Measurements from ENCODE around the gene TTLL7. TPM values are rescaled to one million over a fixed set of nuclear protein-coding genes. Genes with fewer than 3 reads are reported as not detected.
"Not testable (repeated sequence)": the region's sequence is repeated elsewhere in the genome, so short reads cannot be mapped to it uniquely, and the experiment has no call there.

TTLL7 gene
- total RNA-seq, 2 experiments from 2014 or later: 2.9 to 5.3 TPM

- H3K9me3 Mint-ChIP-seq (ENCODE audit: low read depth); H3K4me3 Mint-ChIP-seq; DNase-seq; CTCF ChIA-PET; H3K4me1 Mint-ChIP-seq; H3K27me3 Mint-ChIP-seq; H3K36me3 Mint-ChIP-seq; H3K27ac Mint-ChIP-seq; ATAC-seq: not testable (repeated sequence)
These were observed 15.0 kb downstream of the TTLL7 start for GRCh38 chr1:83983918-83984317.

GRCh38 chr1:83978056-83978455 lies 20.9 kb downstream of the TTLL7 start:
- H3K4me3 Mint-ChIP-seq: no peak overlapping the region
- peaks cover 2% of the 10 kb centered on the region for H3K9me3 Mint-ChIP-seq (ENCODE audit: low read depth)
- H3K4me1 Mint-ChIP-seq: no peaks in the 10 kb centered on the region
- no peaks in the 10 kb centered on the region for H3K36me3 Mint-ChIP-seq
- CTCF ChIA-PET: no interaction called here
- no peak overlapping the region for H3K27ac Mint-ChIP-seq
- peaks cover 3% of the 10 kb centered on the region for H3K27me3 Mint-ChIP-seq
- no peak for ATAC-seq
- no peak for DNase-seq

- DNase-seq (no peak), ATAC-seq (no peak)
- CTCF ChIA-PET: no interaction called here
- Mint-ChIP-seq H3K4me3 (no peak overlapping the region), H3K36me3 (no peaks in the 10 kb centered on the region), H3K27ac (no peak overlapping the region), H3K9me3 (ENCODE audit: low read depth) (peaks cover 2% of the 10 kb centered on the region), H3K27me3 (peaks cover 5% of the 10 kb centered on the region), H3K4me1 (no peaks in the 10 kb centered on the region)
These were observed 22.0 kb downstream of the TTLL7 start for GRCh38 chr1:83976920-83977319.

- Mint-ChIP-seq H3K9me3 (ENCODE audit: low read depth) (peaks cover 2% of the 10 kb centered on the region), H3K4me3 (no peak overlapping the region), H3K27me3 (peaks cover 10% of the 10 kb centered on the region), H3K27ac (no peak overlapping the region), H3K36me3 (no peaks in the 10 kb centered on the region), H3K4me1 (no peaks in the 10 kb centered on the region)
- ATAC-seq: no peak
- CTCF ChIA-PET: no interaction called here
- DNase-seq: no peak
These were observed 28.1 kb downstream of the TTLL7 start for GRCh38 chr1:83970802-83971201.

- H3K36me3 Mint-ChIP-seq: no peaks in the 10 kb centered on the region
- no peaks in the 10 kb centered on the region for H3K4me1 Mint-ChIP-seq
- no peak for DNase-seq
- peaks cover 10% of the 10 kb centered on the region for H3K27me3 Mint-ChIP-seq
- H3K9me3 Mint-ChIP-seq (ENCODE audit: low read depth): peaks cover 2% of the 10 kb centered on the region
- ATAC-seq: no peak
- CTCF ChIA-PET: no interaction called here
- H3K4me3 Mint-ChIP-seq: no peak overlapping the region
- no peak overlapping the region for H3K27ac Mint-ChIP-seq
These were observed 28.8 kb downstream of the TTLL7 start for GRCh38 chr1:83970114-83970513.

GRCh38 chr1:83967336-83967735 lies 31.6 kb downstream of the TTLL7 start:
- Mint-ChIP-seq H3K36me3 (no peaks in the 10 kb centered on the region), H3K4me1 (no peaks in the 10 kb centered on the region), H3K27me3 (peaks cover 8% of the 10 kb centered on the region), H3K9me3 (ENCODE audit: low read depth) (no peaks in the 10 kb centered on the region), H3K27ac (no peak overlapping the region), H3K4me3 (no peak overlapping the region)
- CTCF ChIA-PET: interaction anchor here (0.6 kb wide), 1 partner anchor 14 kb away, joined by 3 read pairs; no protein-coding TSS in a partner anchor
- no peak for DNase-seq
- no peak for ATAC-seq

GRCh38 chr1:83964153-83964552 lies 34.8 kb downstream of the TTLL7 start:
- CTCF ChIA-PET: no interaction called here
- Mint-ChIP-seq H3K36me3 (no peaks in the 10 kb centered on the region), H3K27me3 (peaks cover 8% of the 10 kb centered on the region), H3K4me3 (no peak overlapping the region), H3K27ac (no peak overlapping the region), H3K4me1 (no peaks in the 10 kb centered on the region), H3K9me3 (ENCODE audit: low read depth) (no peaks in the 10 kb centered on the region)
- ATAC-seq (no peak), DNase-seq (no peak)

GRCh38 chr1:83961571-83962295 lies 37.2 kb downstream of the TTLL7 start:
- Mint-ChIP-seq H3K27me3 (peaks cover 3% of the 10 kb centered on the region), H3K9me3 (ENCODE audit: low read depth) (no peaks in the 10 kb centered on the region), H3K36me3 (no peaks in the 10 kb centered on the region), H3K27ac (no peak overlapping the region), H3K4me3 (no peak overlapping the region), H3K4me1 (no peaks in the 10 kb centered on the region)
- CTCF ChIA-PET: interaction anchor here (0.5 kb wide), 1 partner anchor 108 kb away, joined by 3 read pairs; no protein-coding TSS in a partner anchor
- DNase-seq: no peak
- ATAC-seq: no peak

GRCh38 chr1:83960669-83961277 lies 38.2 kb downstream of the TTLL7 start:
- Mint-ChIP-seq H3K9me3 (ENCODE audit: low read depth) (no peaks in the 10 kb centered on the region), H3K27ac (no peak overlapping the region), H3K4me3 (no peak overlapping the region), H3K27me3 (peaks cover 3% of the 10 kb centered on the region), H3K4me1 (no peaks in the 10 kb centered on the region), H3K36me3 (no peaks in the 10 kb centered on the region)
- CTCF ChIA-PET: interaction anchor here (0.5 kb wide), 1 partner anchor 109 kb away, joined by 3 read pairs; no protein-coding TSS in a partner anchor
- DNase-seq (no peak), ATAC-seq (no peak)

- H3K27me3 Mint-ChIP-seq: peaks cover 3% of the 10 kb centered on the region
These were observed 39.0 kb downstream of the TTLL7 start for GRCh38 chr1:83959824-83960498.

GRCh38 chr1:83958704-83959103 lies 40.2 kb downstream of the TTLL7 start:
- Mint-ChIP-seq H3K27ac (no peak overlapping the region), H3K4me3 (no peak overlapping the region), H3K4me1 (no peaks in the 10 kb centered on the region), H3K9me3 (ENCODE audit: low read depth) (no peaks in the 10 kb centered on the region), H3K27me3 (no peaks in the 10 kb centered on the region), H3K36me3 (no peaks in the 10 kb centered on the region)
- ATAC-seq (no peak), DNase-seq (no peak)
- CTCF ChIA-PET: no interaction called here

More at GRCh38 chr1:83959824-83960498, 39.0 kb downstream of the TTLL7 start:
- no peak for ATAC-seq
- no peak for DNase-seq
- no peaks in the 10 kb centered on the region for H3K4me1 Mint-ChIP-seq
- H3K9me3 Mint-ChIP-seq (ENCODE audit: low read depth): no peaks in the 10 kb centered on the region
- no peaks in the 10 kb centered on the region for H3K36me3 Mint-ChIP-seq
- CTCF ChIA-PET: no interaction called here
- H3K4me3 Mint-ChIP-seq: no peak overlapping the region
- no peak overlapping the region for H3K27ac Mint-ChIP-seq

- H3K4me1 Mint-ChIP-seq: no peaks in the 10 kb centered on the region
- peaks cover 5% of the 10 kb centered on the region for H3K27me3 Mint-ChIP-seq
- DNase-seq: no peak
- CTCF ChIA-PET: no interaction called here
- no peak overlapping the region for H3K4me3 Mint-ChIP-seq
- no peak overlapping the region for H3K27ac Mint-ChIP-seq
- no peaks in the 10 kb centered on the region for H3K9me3 Mint-ChIP-seq (ENCODE audit: low read depth)
- no peak for ATAC-seq
- H3K36me3 Mint-ChIP-seq: no peaks in the 10 kb centered on the region
These were observed 44.6 kb downstream of the TTLL7 start for GRCh38 chr1:83954166-83954823.

GRCh38 chr1:83950106-83950661 lies 48.7 kb downstream of the TTLL7 start:
- Mint-ChIP-seq H3K27me3 (peaks cover 5% of the 10 kb centered on the region), H3K27ac (no peak overlapping the region), H3K36me3 (no peaks in the 10 kb centered on the region), H3K4me1 (no peaks in the 10 kb centered on the region), H3K9me3 (ENCODE audit: low read depth) (no peaks in the 10 kb centered on the region), H3K4me3 (no peak overlapping the region)
- no peak for DNase-seq
- CTCF ChIA-PET: no interaction called here
- no peak for ATAC-seq

Data from activated CD8-positive, alpha-beta memory T cell treated with anti-CD3 and anti-CD28 coated beads, Interleukin-2, amount 10 ng/mL, durations not matched to agents 7 days and 5 days (primary cell).